DOHH2 (cell line): Measurements from ENCODE around the gene MACROD2.
"Not testable (repeated sequence)": the region's sequence is repeated elsewhere in the genome, so short reads cannot be mapped to it uniquely, and the experiment has no call there.

Experiments
- H3F3A ChIP-seq: fragments of 200-600 bp; sonication (generic), shearing (Covaris generic); 2 replicates; pipeline ENCODE4 v1.6.0; 2016; ENCODE audit warnings: antibody characterized with exemption, mild to moderate bottlenecking; ENCODE audit not compliant: control insufficient read depth, insufficient read depth
- H3K27ac ChIP-seq: fragments of 200-600 bp; sonication (generic); 2 replicates; pipeline ENCODE4 v1.5.1; 2014; ENCODE audit warnings: low read depth, mild to moderate bottlenecking, low read length, moderate library complexity
- H3K27me3 ChIP-seq: fragments of 200-600 bp; sonication (generic); 2 replicates; pipeline ENCODE4 v1.6.1; 2014; ENCODE audit warnings: mild to moderate bottlenecking, low read length, mixed read lengths; ENCODE audit not compliant: control insufficient read depth
- H3K36me3 ChIP-seq: fragments of 200-600 bp; sonication (generic); 2 replicates; pipeline ENCODE4 v1.6.1; 2014; ENCODE audit warnings: mild to moderate bottlenecking, low read length, moderate library complexity, mixed read lengths; ENCODE audit not compliant: control insufficient read depth
- H3K4me1 ChIP-seq: fragments of 200-600 bp; sonication (generic); 2 replicates; pipeline ENCODE4 v1.6.1; 2014; ENCODE audit warnings: mild to moderate bottlenecking, low read length, mixed read lengths; ENCODE audit not compliant: control insufficient read depth
- H3K4me2 ChIP-seq: fragments of 200-600 bp; sonication (generic); 2 replicates; pipeline ENCODE4 v1.6.0; 2014; ENCODE audit warnings: mild to moderate bottlenecking, low read length, moderate library complexity
- H3K4me3 ChIP-seq: fragments of 200-600 bp; sonication (generic); 2 replicates; pipeline ENCODE4 v1.5.1; 2014; ENCODE audit warnings: mild to moderate bottlenecking, low read length, mixed read lengths
- H3K79me2 ChIP-seq: fragments of 200-600 bp; sonication (generic); 2 replicates; pipeline ENCODE4 v1.6.1; 2014; ENCODE audit warnings: mild to moderate bottlenecking, low read length, mixed read lengths; ENCODE audit not compliant: control insufficient read depth
- H3K9me2 ChIP-seq: fragments of 200-600 bp; sonication (generic); replicated peaks from 2 replicates; pipeline ENCODE4 v1.6.1; 2014; ENCODE audit warnings: mild to moderate bottlenecking, low read length, mixed read lengths; ENCODE audit not compliant: control insufficient read depth
- H3K9me3 ChIP-seq: fragments of 200-600 bp; sonication (generic); 2 replicates; pipeline ENCODE4 v1.6.1; 2014; ENCODE audit warnings: antibody characterized with exemption, low read length, mixed read lengths; ENCODE audit not compliant: control insufficient read depth, insufficient read depth
- H4K20me1 ChIP-seq: fragments of 200-600 bp; sonication (generic); 2 replicates; pipeline ENCODE4 v1.6.0; 2014; ENCODE audit warnings: low read depth, mild to moderate bottlenecking, antibody characterized with exemption, low read length, moderate library complexity; ENCODE audit not compliant: control insufficient read depth, insufficient read depth
- CTCF ChIP-seq: fragments of 200-600 bp; sonication (generic); IDR thresholded peaks from one replicate; pipeline ENCODE4 v1.5.1; 2014; ENCODE audit warnings: antibody characterized with exemption, mild to moderate bottlenecking, low read depth, low read length; ENCODE audit not compliant: poor library complexity, severe bottlenecking
- EZH2phosphoT487 ChIP-seq: fragments of 200-600 bp; sonication (generic); IDR thresholded peaks from 2 replicates; pipeline ENCODE4 v1.6.1; 2017; ENCODE audit warnings: borderline replicate concordance, mild to moderate bottlenecking, antibody characterized with exemption, low read length, moderate library complexity, mixed read lengths

The MACROD2 gene

GRCh38 chr20:15375836-15376235 is 1380.5 kb downstream of the MACROD2 start:
- Histone ChIP-seq H3K4me1 (no peaks in the 10 kb centered on the region), H3F3A (no peaks in the 10 kb centered on the region), H3K36me3 (no peaks in the 10 kb centered on the region), H4K20me1 (no peaks in the 10 kb centered on the region), H3K4me3 (no peak overlapping the region), H3K27ac (no peak overlapping the region), H3K9me3 (no peaks in the 10 kb centered on the region), H3K79me2 (no peaks in the 10 kb centered on the region), H3K4me2 (no peak overlapping the region), H3K9me2 (no peaks in the 10 kb centered on the region), H3K27me3 (no peaks in the 10 kb centered on the region)
- TF ChIP-seq CTCF (no peak), EZH2phosphoT487 (no peak)

GRCh38 chr20:15377603-15378002 is 1382.3 kb downstream of the MACROD2 start:
- H3K9me3 ChIP-seq, H3K36me3 ChIP-seq, H3K4me1 ChIP-seq, H3K4me2 ChIP-seq, H3K4me3 ChIP-seq, H3F3A ChIP-seq, H3K79me2 ChIP-seq, H3K27ac ChIP-seq, H3K27me3 ChIP-seq, H4K20me1 ChIP-seq, H3K9me2 ChIP-seq: not testable (repeated sequence)

GRCh38 chr20:15378151-15378550 is 1382.8 kb downstream of the MACROD2 start:
- Histone ChIP-seq H3K27ac (no peak overlapping the region), H3K79me2 (no peaks in the 10 kb centered on the region), H3K9me2 (no peaks in the 10 kb centered on the region), H3K36me3 (no peaks in the 10 kb centered on the region), H4K20me1 (no peaks in the 10 kb centered on the region), H3K27me3 (no peaks in the 10 kb centered on the region), H3K9me3 (no peaks in the 10 kb centered on the region), H3K4me1 (no peaks in the 10 kb centered on the region), H3F3A (no peaks in the 10 kb centered on the region), H3K4me3 (no peak overlapping the region), H3K4me2 (no peak overlapping the region)
- TF ChIP-seq EZH2phosphoT487, result no peak

- no peaks in the 10 kb centered on the region for H3K79me2 ChIP-seq
- TF ChIP-seq CTCF (no peak), EZH2phosphoT487 (no peak)
Measured at GRCh38 chr20:15379681-15380296, 1384.5 kb downstream of the MACROD2 start.

More at GRCh38 chr20:15379681-15380296, 1384.5 kb downstream of the MACROD2 start:
- Histone ChIP-seq H3K4me3 (no peak overlapping the region), H3K27ac (no peak overlapping the region), H3K27me3 (no peaks in the 10 kb centered on the region), H3F3A (no peaks in the 10 kb centered on the region), H3K9me2 (no peaks in the 10 kb centered on the region), H3K36me3 (no peaks in the 10 kb centered on the region), H3K9me3 (no peaks in the 10 kb centered on the region), H3K4me2 (no peak overlapping the region), H4K20me1 (no peaks in the 10 kb centered on the region), H3K4me1 (no peaks in the 10 kb centered on the region)
